Neural progenitor cell (in vitro differentiated cells): ENCODE data around the gene ZPR1. TPM values are rescaled to one million over a fixed set of nuclear protein-coding genes. Genes with fewer than 3 reads are reported as not detected.

Source experiments
- DNase-seq: peaks from one replicate; pipeline ENCODE4 v3.0.0-alpha.2; 2016; ENCODE audit warnings: low spot score
- H2AFZ ChIP-seq: fragments of 200-600 bp; sonication (generic); replicated peaks from 2 replicates; pipeline ENCODE4 v1.6.1; 2016; ENCODE audit warnings: antibody characterized with exemption
- H3F3A ChIP-seq: fragments of 200-600 bp; sonication (generic); 2 replicates; pipeline ENCODE4 v1.6.1; 2016; ENCODE audit warnings: antibody characterized with exemption, low read depth
- H3K27ac ChIP-seq: fragments of 200-600 bp; sonication (generic); 2 replicates; pipeline ENCODE4 v1.5.1; 2016; ENCODE audit warnings: mild to moderate bottlenecking
- H3K27me3 ChIP-seq: fragments of 200-600 bp; sonication (generic); 2 replicates; pipeline ENCODE4 v1.6.1; 2016; ENCODE audit warnings: mild to moderate bottlenecking, moderate library complexity
- H3K36me3 ChIP-seq: fragments of 200-600 bp; sonication (generic); 2 replicates; pipeline ENCODE4 v1.5.1; 2016
- H3K4me1 ChIP-seq: fragments of 200-600 bp; sonication (generic); 2 replicates; pipeline ENCODE4 v1.6.1; 2016; ENCODE audit warnings: mixed run types
- H3K4me2 ChIP-seq: fragments of 200-600 bp; sonication (generic); 2 replicates; pipeline ENCODE4 v1.6.1; 2016
- H3K4me3 ChIP-seq: fragments of 200-600 bp; sonication (generic); 2 replicates; pipeline ENCODE4 v1.5.1; 2016
- H3K79me2 ChIP-seq: fragments of 200-600 bp; sonication (generic); 2 replicates; pipeline ENCODE4 v1.6.1; 2016; ENCODE audit warnings: low read depth
- H3K9ac ChIP-seq: fragments of 200-600 bp; sonication (generic); 2 replicates; pipeline ENCODE4 v1.6.1; 2016
- H3K9me3 ChIP-seq: fragments of 200-600 bp; sonication (generic); 2 replicates; pipeline ENCODE4 v1.5.1; 2016; ENCODE audit warnings: low read depth
- H4K20me1 ChIP-seq: fragments of 200-600 bp; sonication (generic); 2 replicates; pipeline ENCODE4 v1.6.1; 2016; ENCODE audit warnings: low read depth
- H3K27ac Mint-ChIP-seq: 3 replicates; pipeline ENCODE4 v1.8.0; 2021; ENCODE audit warnings: mixed read lengths
- H3K27me3 Mint-ChIP-seq: 2 replicates; pipeline ENCODE4 v1.8.0; 2022; ENCODE audit warnings: low read depth, mild to moderate bottlenecking, inconsistent platforms, moderate library complexity, mixed read lengths; ENCODE audit not compliant: insufficient read depth
- H3K36me3 Mint-ChIP-seq: 3 replicates; pipeline ENCODE4 v1.8.0; 2021; ENCODE audit warnings: mixed read lengths
- H3K4me1 Mint-ChIP-seq: 3 replicates; pipeline ENCODE4 v1.8.0; 2021; ENCODE audit warnings: mixed read lengths
- H3K4me3 Mint-ChIP-seq: 3 replicates; pipeline ENCODE4 v1.8.0; 2021; ENCODE audit warnings: mild to moderate bottlenecking, moderate library complexity, mixed read lengths
- H3K9me3 Mint-ChIP-seq: 3 replicates; pipeline ENCODE4 v1.8.0; 2020; ENCODE audit warnings: mixed read lengths
- CTCF ChIP-seq: fragments of 200-600 bp; sonication (generic); IDR thresholded peaks from 2 replicates; pipeline ENCODE4 v1.5.1; 2017; ENCODE audit warnings: antibody characterized with exemption, mild to moderate bottlenecking
- EZH2 ChIP-seq: fragments of 200-600 bp; sonication (generic); IDR thresholded peaks from 2 replicates; pipeline ENCODE4 v1.6.1; 2017; ENCODE audit warnings: antibody characterized with exemption, mild to moderate bottlenecking, moderate library complexity
- EZH2phosphoT487 ChIP-seq: fragments of 200-600 bp; sonication (generic); IDR thresholded peaks from 2 replicates; pipeline ENCODE4 v1.6.1; 2017; ENCODE audit warnings: antibody characterized with exemption
- total RNA-seq: library from RNA; depleted of rRNA; stranded (reverse); fragments of >200 nt; gene quantifications from 2 replicates; pipeline ENCODE4 v1.2.3, GENCODE V29; 2015; ENCODE audit warnings: low replicate concordance

ZPR1 gene
- total RNA-seq, 1 donor from 2014 or later: 38.5 TPM

- Histone ChIP-seq H3K9ac (no peak overlapping the region), H3K4me3 (no peak overlapping the region), H3K4me2 (no peak overlapping the region), H3K79me2 (no peaks in the 10 kb centered on the region), H3K27me3 (no peaks in the 10 kb centered on the region), H3K36me3 (no peaks in the 10 kb centered on the region), H2AFZ (no peak overlapping the region), H3K9me3 (no peaks in the 10 kb centered on the region), H4K20me1 (peaks cover 3% of the 10 kb centered on the region), H3K4me1 (peaks cover 24% of the 10 kb centered on the region), H3F3A (peaks cover 19% of the 10 kb centered on the region), H3K27ac (no peak overlapping the region)
- H3K27ac Mint-ChIP-seq: no peak overlapping the region
- no peaks in the 10 kb centered on the region for H3K27me3 Mint-ChIP-seq
- H3K36me3 Mint-ChIP-seq: peaks cover 4% of the 10 kb centered on the region
- H3K4me1 Mint-ChIP-seq: peaks cover 40% of the 10 kb centered on the region
- TF ChIP-seq CTCF (no peak), EZH2 (no peak), EZH2phosphoT487 (no peak)
- no peaks in the 10 kb centered on the region for H3K9me3 Mint-ChIP-seq
- DNase-seq: no peak
- no peak overlapping the region for H3K4me3 Mint-ChIP-seq
Measured at GRCh38 chr11:116736763-116737162, 51.1 kb downstream of the ZPR1 start.

GRCh38 chr11:116733969-116734508 lies 53.8 kb downstream of the ZPR1 start:
- Mint-ChIP-seq H3K9me3 (no peaks in the 10 kb centered on the region), H3K4me3 (no peak overlapping the region), H3K27ac (no peak overlapping the region), H3K27me3 (peaks cover 3% of the 10 kb centered on the region), H3K4me1 (peaks cover 46% of the 10 kb centered on the region), H3K36me3 (peaks cover 4% of the 10 kb centered on the region)
- no peak overlapping the region for H3K9ac ChIP-seq
- peak; percentile 36 for DNase-seq
- H3K79me2 ChIP-seq: no peaks in the 10 kb centered on the region
- H3K36me3 ChIP-seq: no peaks in the 10 kb centered on the region
- peak overlapping the region; percentile 27 for H3K4me2 ChIP-seq
- H4K20me1 ChIP-seq: no peaks in the 10 kb centered on the region
- H2AFZ ChIP-seq: no peak overlapping the region
- TF ChIP-seq EZH2phosphoT487 (no peak), EZH2 (no peak), CTCF (no peak)
- peak overlapping the region; percentile 25 for H3K27ac ChIP-seq
- H3K4me3 ChIP-seq: no peak overlapping the region
- no peaks in the 10 kb centered on the region for H3K27me3 ChIP-seq
- no peaks in the 10 kb centered on the region for H3K9me3 ChIP-seq
- H3F3A ChIP-seq: peaks cover 35% of the 10 kb centered on the region
- peaks cover 41% of the 10 kb centered on the region for H3K4me1 ChIP-seq

GRCh38 chr11:116733043-116733755 lies 54.6 kb downstream of the ZPR1 start:
- H3F3A ChIP-seq: peaks cover 35% of the 10 kb centered on the region
- no peaks in the 10 kb centered on the region for H3K36me3 ChIP-seq
- DNase-seq: no peak
- Mint-ChIP-seq H3K36me3 (peaks cover 4% of the 10 kb centered on the region), H3K27ac (peak overlapping the region; percentile 18), H3K9me3 (no peaks in the 10 kb centered on the region), H3K27me3 (peaks cover 3% of the 10 kb centered on the region), H3K4me3 (no peak overlapping the region), H3K4me1 (peaks cover 43% of the 10 kb centered on the region)
- H3K9ac ChIP-seq: no peak overlapping the region
- H4K20me1 ChIP-seq: no peaks in the 10 kb centered on the region
- TF ChIP-seq EZH2phosphoT487 (no peak), CTCF (no peak), EZH2 (no peak)
- peaks cover 41% of the 10 kb centered on the region for H3K4me1 ChIP-seq
- peak overlapping the region; percentile 27 for H3K4me2 ChIP-seq
- no peak overlapping the region for H3K27ac ChIP-seq
- no peaks in the 10 kb centered on the region for H3K79me2 ChIP-seq
- no peak overlapping the region for H2AFZ ChIP-seq
- H3K4me3 ChIP-seq: no peak overlapping the region
- H3K27me3 ChIP-seq: no peaks in the 10 kb centered on the region
- H3K9me3 ChIP-seq: no peaks in the 10 kb centered on the region
